ENCODE data around the gene GPATCH1. TPM values are rescaled to one million over a fixed set of nuclear protein-coding genes. Genes with fewer than 3 reads are reported as not detected.

The GPATCH1 gene
- total and polyA plus RNA-seq, 10 of the 15 experiments (the other 5 are each of a cell fraction or from before 2014, with no cell fraction given) = 4.5 to 9.6 (median 7.2) TPM

GRCh38 chr19:33157906-33158305, 76.9 kb downstream of the GPATCH1 start:
- Histone ChIP-seq H3K4me3 (no peak overlapping the region), H3K4me1 (ENCODE audit: control insufficient read depth, insufficient read depth, low read length) (peaks cover 10% of the 10 kb centered on the region), H3K27me3 (replicated peaks in 1 of 2; ENCODE audit: control insufficient read depth in 2 of 2, insufficient read depth in 2 of 2, low read length in 1 of 2) (no peaks in the 10 kb centered on the region), H3K27ac (ENCODE audit: control insufficient read depth, insufficient read depth) (no peak overlapping the region), H4K20me1 (ENCODE audit: control insufficient read depth, insufficient read depth) (no peaks in the 10 kb centered on the region), H2AFZ (ENCODE audit: control insufficient read depth, low read depth, low read length) (no peak overlapping the region), H3K9ac (ENCODE audit: control insufficient read depth, insufficient read depth, low read length) (no peak overlapping the region), H3K36me3 (ENCODE audit: control insufficient read depth in 2 of 2, insufficient read depth in 2 of 2, low read length in 1 of 2) (no peaks in the 10 kb centered on the region), H3K4me2 (ENCODE audit: control insufficient read depth, insufficient read depth) (no peak overlapping the region), H3K9me3 (replicated peaks; ENCODE audit: control insufficient read depth, insufficient read depth, low read length) (no peaks in the 10 kb centered on the region), H3K79me2 (ENCODE audit: control insufficient read depth, insufficient read depth, low read length) (no peaks in the 10 kb centered on the region)
- POLR2A ChIA-PET = no interaction called here
- SMC1A ChIA-PET (ENCODE audit: uncharacterized antibody, unreplicated experiment) = no interaction called here
- in situ Hi-C loops (cut with MboI) (no loop called here), intact Hi-C loops (cut with micrococcal nuclease; ENCODE audit: unreplicated experiment) (no loop called here)
- ATAC-seq (no peak), DNase-seq (ENCODE audit: low read depth, low spot score) (no peak), FAIRE-seq (no peak)
- 100% methylated on average over 3 of the region's 3 CpGs for WGBS (ENCODE audit: insufficient coverage, insufficient replicate concordance, low lambda C conversion rate, missing lambda C conversion rate)
- CTCF ChIA-PET = interaction anchor here (3.2 kb wide), 1 partner anchor 26 kb away, joined by 12 read pairs; no protein-coding TSS in a partner anchor
- no TSS peak for BruUV-seq (replicated peaks)
- TF ChIP-seq, protein P1, sequence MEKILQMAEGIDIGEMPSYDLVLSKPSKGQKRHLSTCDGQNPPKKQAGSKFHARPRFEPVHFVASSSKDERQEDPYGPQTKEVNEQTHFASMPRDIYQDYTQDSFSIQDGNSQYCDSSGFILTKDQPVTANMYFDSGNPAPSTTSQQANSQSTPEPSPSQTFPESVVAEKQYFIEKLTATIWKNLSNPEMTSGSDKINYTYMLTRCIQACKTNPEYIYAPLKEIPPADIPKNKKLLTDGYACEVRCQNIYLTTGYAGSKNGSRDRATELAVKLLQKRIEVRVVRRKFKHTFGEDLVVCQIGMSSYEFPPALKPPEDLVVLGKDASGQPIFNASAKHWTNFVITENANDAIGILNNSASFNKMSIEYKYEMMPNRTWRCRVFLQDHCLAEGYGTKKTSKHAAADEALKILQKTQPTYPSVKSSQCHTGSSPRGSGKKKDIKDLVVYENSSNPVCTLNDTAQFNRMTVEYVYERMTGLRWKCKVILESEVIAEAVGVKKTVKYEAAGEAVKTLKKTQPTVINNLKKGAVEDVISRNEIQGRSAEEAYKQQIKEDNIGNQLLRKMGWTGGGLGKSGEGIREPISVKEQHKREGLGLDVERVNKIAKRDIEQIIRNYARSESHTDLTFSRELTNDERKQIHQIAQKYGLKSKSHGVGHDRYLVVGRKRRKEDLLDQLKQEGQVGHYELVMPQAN (conservative IDR thresholded peaks at IDR 0.05) = no peak
- TF ChIP-seq NFYB (IDR thresholded peaks at IDR 0.05; ENCODE audit: insufficient read depth, low read depth, low read length) (no peak), JUNB (IDR thresholded peaks at IDR 0.05) (no peak), ELK1 (IDR thresholded peaks at IDR 0.05; ENCODE audit: low read depth, low read length) (no peak)
- TF ChIP-seq, protein P2, sequence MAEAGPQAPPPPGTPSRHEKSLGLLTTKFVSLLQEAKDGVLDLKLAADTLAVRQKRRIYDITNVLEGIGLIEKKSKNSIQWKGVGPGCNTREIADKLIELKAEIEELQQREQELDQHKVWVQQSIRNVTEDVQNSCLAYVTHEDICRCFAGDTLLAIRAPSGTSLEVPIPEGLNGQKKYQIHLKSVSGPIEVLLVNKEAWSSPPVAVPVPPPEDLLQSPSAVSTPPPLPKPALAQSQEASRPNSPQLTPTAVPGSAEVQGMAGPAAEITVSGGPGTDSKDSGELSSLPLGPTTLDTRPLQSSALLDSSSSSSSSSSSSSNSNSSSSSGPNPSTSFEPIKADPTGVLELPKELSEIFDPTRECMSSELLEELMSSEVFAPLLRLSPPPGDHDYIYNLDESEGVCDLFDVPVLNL (IDR thresholded peaks at IDR 0.05; ENCODE audit: low read depth, low read length) = no peak
- RAD21 ChIA-PET (ENCODE audit: unreplicated experiment) = interaction anchor here (0.9 kb wide), 1 partner anchor 26 kb away, joined by 3 read pairs; no protein-coding TSS in a partner anchor
